Embryonic facial prominence (tissue), 1 donor: ENCODE measurements around the gene MAT2B.

Experiments used
- DNase-seq: peaks from one replicate; pipeline ENCODE4 v3.0.0-alpha.2; 2016; ENCODE audit errors: extremely low spot score

MAT2B gene

DNA sequence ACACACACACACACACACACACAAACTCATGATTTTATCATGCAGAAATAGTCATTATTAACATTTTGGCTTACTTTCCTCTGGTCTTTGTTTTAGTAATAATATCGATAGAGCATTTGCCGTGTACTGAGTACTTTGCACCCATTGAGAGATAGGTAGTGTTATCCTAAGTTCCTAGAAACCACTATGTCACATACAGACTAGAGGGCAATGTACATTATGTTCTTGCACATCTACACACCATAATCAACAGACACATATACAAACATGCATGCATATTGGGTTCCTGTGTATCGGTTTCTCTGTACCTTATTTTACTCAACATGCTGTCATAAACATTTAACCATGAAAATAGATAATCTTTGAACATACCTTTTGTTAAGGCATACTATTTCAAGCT lies 45.7 kb downstream of the MAT2B start:
- DNase-seq: no peak

- no peak for DNase-seq
Measured at GRCh38 chr5:163552536-163552935, 47.1 kb downstream of the MAT2B start.

- DNase-seq: no peak
Measured at GRCh38 chr5:163561339-163561738, 55.9 kb downstream of the MAT2B start.

- no peak for DNase-seq
Measured at GRCh38 chr5:163562071-163562470, 56.7 kb downstream of the MAT2B start.

DNA sequence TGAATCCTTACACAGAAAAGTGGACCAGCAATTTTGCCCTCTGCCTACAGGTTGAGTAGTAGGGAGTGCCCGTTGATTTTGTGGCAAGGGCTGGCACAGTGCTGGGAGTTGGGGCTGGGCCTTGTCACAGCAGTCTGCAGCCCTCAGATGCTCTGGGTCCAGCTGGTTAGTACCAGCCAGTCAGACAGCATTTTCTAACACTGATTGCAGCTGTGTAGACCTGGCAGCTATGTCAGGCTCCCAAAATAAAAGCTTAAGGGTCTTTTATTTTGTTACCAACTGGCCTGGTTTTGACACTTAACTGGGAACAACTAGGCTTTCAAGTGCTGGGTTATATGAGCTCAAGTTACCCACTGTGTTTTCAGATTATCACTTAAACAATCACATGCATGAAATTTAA lies 57.7 kb downstream of the MAT2B start:
- no peak for DNase-seq

DNA sequence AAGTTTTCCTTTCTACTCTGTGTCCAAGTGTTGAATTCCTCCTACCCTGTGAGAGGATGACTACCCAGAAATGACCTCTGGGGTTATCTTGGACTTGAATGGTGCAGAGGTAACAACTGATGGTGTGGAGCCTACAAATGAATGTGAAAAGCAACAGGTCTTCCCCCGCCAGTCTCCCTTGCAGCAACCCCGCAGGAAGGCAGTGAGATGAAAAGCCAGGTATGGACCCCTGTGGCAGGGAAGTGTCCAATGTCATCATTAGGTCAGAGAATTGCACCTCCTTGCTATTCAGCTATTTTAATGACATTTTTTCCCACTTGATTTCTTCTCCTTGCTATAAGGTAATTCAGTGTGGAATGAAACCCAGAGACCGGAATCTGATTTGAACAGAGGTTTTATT lies 58.5 kb downstream of the MAT2B start:
- no peak for DNase-seq

- DNase-seq: peak; percentile 47
Measured at GRCh38 chr5:163564321-163564938, 59.0 kb downstream of the MAT2B start.

DNA sequence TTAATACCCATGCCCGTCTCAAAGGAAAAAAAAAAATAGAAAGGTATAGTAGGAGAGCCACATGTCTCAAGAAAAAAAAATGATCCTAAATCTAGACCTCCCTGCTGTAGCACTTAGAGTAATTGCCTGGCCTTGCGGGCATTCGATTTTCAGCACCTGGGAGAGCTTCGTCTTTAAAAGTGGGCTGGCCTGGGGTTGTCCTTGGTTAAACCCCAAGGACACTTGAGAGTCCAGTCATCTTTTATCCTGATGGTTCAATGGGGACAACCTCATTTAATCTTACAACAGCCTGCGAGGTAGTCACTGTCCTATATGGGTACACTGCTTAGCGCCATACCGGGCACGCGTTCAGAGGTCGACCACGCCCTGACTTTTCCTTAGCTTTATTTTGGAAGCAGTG lies 60.1 kb downstream of the MAT2B start:
- DNase-seq: no peak

GRCh38 chr5:163565931-163566608 lies 60.7 kb downstream of the MAT2B start:
- no peak for DNase-seq

- no peak for DNase-seq
Measured at GRCh38 chr5:163566678-163567077, 61.3 kb downstream of the MAT2B start.

- DNase-seq: no peak
Measured at GRCh38 chr5:163567811-163568210, 62.4 kb downstream of the MAT2B start.
